AG04449 (cell line): ENCODE data around the gene KRTAP4-1.
"Not testable (repeated sequence)": the region's sequence is repeated elsewhere in the genome, so short reads cannot be mapped to it uniquely, and the experiment has no call there.

ENCODE experiments used
- CTCF ChIA-PET: fragments of 350-600 bp; formaldehyde crosslinking; extraction: SDS; loops from one replicate; lab custom pipeline; 2021; ENCODE audit warnings: antibody characterized with exemption; lab: Yijun Ruan, JAX
- POLR2A ChIA-PET: fragments of 400-600, 350-600 bp; formaldehyde crosslinking; extraction: SDS; loops from one replicate; lab custom pipeline; 2020; ENCODE audit warnings: antibody characterized with exemption, inconsistent platforms; lab: Yijun Ruan, JAX
- DNase-seq: peaks from one replicate; pipeline ENCODE4 v3.0.0-alpha.2; 2010; ENCODE audit warnings: low read depth, low spot score
- H3K4me3 ChIP-seq: 2 replicates; pipeline ENCODE4 v1.5.1; 2011; ENCODE audit warnings: low read depth, mild to moderate bottlenecking, control low read depth, low read length
- TF ChIP-seq, protein P1 (sequence below): IDR thresholded peaks from one replicate; pipeline ENCODE4 v1.5.1; 2011; ENCODE audit warnings: mild to moderate bottlenecking, moderate library complexity, low read length, control low read depth, inconsistent platforms; ENCODE audit not compliant: insufficient read depth; ENCODE audit errors: missing control alignments

KRTAP4-1 gene

DNA sequence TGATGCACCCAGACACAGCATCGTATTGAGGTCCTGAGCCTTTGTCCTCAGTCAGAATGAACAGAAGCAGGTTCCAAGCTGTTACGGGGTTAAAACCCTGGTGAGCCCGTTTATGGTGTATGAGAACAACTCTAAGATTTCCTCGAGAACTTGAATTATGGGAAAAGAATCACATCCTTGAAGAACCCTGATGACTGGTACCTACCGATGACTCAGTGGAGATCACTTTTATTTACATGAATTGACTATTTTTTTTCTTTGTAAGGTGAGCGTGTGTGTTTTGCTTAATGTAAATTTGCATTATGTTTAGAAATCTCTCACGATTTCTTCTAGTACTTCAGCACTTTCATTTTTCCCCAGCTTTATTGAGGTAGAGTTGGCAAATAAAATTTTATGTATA, 20.9 kb downstream of the KRTAP4-1 start:
- H3K4me3 ChIP-seq, result no peak overlapping the region
- TF ChIP-seq, protein P1, sequence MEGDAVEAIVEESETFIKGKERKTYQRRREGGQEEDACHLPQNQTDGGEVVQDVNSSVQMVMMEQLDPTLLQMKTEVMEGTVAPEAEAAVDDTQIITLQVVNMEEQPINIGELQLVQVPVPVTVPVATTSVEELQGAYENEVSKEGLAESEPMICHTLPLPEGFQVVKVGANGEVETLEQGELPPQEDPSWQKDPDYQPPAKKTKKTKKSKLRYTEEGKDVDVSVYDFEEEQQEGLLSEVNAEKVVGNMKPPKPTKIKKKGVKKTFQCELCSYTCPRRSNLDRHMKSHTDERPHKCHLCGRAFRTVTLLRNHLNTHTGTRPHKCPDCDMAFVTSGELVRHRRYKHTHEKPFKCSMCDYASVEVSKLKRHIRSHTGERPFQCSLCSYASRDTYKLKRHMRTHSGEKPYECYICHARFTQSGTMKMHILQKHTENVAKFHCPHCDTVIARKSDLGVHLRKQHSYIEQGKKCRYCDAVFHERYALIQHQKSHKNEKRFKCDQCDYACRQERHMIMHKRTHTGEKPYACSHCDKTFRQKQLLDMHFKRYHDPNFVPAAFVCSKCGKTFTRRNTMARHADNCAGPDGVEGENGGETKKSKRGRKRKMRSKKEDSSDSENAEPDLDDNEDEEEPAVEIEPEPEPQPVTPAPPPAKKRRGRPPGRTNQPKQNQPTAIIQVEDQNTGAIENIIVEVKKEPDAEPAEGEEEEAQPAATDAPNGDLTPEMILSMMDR, result no peak
- ChIA-PET POLR2A (no interaction called here), CTCF (no interaction called here)
- DNase-seq, result no peak

DNA sequence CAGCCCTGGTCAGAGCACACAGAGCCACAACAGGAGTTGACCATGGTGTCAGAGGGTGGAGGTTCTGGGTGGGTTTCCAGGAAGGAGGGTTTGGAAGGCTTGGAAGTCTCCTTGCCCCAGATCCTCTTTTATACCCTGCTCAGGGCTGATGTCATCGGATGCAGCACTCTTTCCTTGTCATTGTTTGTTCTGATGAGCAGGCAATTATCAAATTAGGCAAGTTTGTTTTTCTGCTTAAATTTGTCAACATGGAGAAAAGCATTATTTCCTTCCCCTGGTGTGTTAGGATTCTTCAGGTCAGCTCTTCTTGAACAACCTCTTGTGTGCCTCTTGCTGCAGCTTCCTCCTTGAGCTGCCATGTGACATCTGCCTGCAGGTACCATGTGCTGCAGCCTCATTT, 24.1 kb downstream of the KRTAP4-1 start, which contains the start of gene KRTAP4-4:
Gene KRTAP4-4, minus strand, starts transcription at position 101 of the 400 bp plus-strand sequence. Its CDS starts 57 bp downstream, at position 44.
- CTCF ChIA-PET, result no interaction called here
- no peak for DNase-seq
- H3K4me3 ChIP-seq, result no peak within 1 kb of the TSS
- TF ChIP-seq, protein P1, result no peak
- POLR2A ChIA-PET, result no interaction called here

DNA sequence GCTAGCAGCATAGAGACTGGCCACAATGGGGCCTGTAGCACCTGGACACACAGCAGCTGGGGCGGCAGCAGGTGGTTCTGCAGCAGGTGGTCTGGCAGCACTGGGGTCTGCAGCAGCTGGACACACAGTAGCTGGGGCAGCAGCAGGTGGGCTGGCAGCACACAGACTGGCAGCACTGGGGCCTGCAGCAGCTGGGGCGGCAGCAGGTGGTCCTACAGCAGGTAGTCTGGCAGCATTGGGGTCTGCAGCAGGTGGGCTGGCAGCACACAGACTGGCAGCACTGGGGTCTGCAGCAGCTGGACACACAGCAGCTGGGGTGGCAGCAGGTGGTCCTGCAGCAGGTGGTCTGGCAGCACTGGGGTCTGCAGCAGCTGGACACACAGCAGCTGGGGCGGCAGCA, 24.5 kb downstream of the KRTAP4-1 start:
- DNase-seq, POLR2A ChIA-PET, H3K4me3 ChIP-seq: not testable (repeated sequence)
- CTCF ChIA-PET, result interaction anchor here (1.2 to 1.3 kb wide), 2 partner anchors 13 to 25 kb away, joined by 4 read pairs; partner anchors contain the start of gene KRTAP4-1

DNA sequence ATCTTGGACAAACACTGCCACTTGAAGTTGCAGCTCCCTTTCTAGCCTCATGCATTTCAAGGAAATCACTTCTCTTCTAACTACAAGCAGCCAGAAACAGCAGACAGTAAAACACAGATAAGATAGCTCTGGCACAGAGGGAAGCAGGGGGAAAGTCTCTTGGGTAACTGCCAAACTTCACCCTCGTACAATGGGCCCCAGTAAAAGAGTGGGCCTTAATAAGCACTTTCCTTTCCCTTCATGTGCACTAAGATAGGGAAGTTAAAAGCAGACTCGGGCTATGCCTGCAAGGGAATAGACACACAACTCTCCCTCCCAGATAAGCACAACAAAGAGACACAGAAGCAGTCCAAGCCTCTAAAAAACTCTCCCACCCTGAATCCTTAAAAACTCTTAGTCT, 30.9 kb downstream of the KRTAP4-1 start:
- DNase-seq, result no peak
- no peak overlapping the region for H3K4me3 ChIP-seq
- TF ChIP-seq, protein P1, result no peak
- ChIA-PET POLR2A (no interaction called here), CTCF (no interaction called here)

DNA sequence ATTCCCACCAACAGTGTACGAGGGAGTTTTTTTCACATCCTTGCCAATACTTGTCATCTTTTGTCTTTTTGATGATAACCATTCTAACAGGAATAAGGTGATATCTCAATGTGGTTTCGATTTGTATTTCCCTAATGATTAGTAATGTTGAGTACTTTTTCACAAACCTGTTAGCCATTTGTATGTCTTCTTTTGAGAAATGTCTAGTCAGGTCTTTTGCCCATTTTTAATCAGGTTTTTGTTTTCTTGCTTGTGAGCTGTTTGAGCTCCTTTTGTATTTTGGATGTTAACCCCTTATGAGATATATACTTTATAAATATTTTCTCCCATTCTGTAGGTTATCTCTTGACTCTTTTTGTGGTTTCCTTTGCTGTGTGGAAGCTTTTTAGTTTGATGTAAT, 33.2 kb downstream of the KRTAP4-1 start:
- ChIA-PET POLR2A (no interaction called here), CTCF (no interaction called here)
- TF ChIP-seq, protein P1, result no peak
- no peak for DNase-seq
- H3K4me3 ChIP-seq, result no peak overlapping the region

DNA sequence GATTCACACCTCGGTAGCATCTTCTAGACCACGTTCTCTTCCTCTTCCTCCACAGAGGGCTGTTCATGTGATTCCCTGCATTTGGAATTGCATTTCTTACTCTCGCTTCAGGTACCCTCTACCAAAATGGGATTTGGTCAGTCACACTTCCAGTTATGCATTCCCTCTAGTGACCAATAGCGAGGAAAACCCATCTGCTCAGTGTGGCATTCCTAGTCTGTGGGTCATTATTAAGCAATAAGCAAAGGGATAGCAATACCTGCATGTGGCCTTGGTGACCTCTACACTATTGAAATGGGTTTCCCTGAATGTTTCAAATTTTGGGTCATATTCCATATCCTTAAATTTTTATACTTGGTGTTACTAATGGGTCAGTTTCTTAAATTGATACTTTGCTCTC, 34.7 kb downstream of the KRTAP4-1 start:
- POLR2A ChIA-PET, result no interaction called here
- H3K4me3 ChIP-seq, result no peak overlapping the region
- TF ChIP-seq, protein P1, result no peak
- CTCF ChIA-PET, result interaction anchor here (1.1 kb wide), 2 partner anchors 8 to 10 kb away, joined by 3 read pairs; no protein-coding TSS in a partner anchor
- no peak for DNase-seq

DNA sequence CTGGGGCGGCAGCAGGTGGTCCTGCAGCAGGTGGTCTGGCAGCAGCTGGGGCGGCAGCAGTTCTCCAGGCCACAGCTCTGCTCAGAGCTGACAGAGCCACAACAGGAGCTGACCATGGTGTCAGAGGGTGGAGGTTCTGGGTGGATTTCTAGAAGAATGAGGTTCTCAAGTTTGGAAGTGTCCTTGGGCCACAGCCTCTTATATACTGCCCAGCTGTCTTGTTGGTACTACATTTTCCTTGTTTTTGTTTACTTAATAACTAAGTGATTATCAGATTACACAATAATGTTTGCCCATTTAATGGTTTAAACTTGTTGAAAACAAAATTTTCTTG, 35.1 kb downstream of the KRTAP4-1 start, which contains the start of gene KRTAP4-5:
Gene KRTAP4-5, minus strand, starts transcription at position 174 of the 334 bp plus-strand sequence. Its CDS starts 58 bp downstream, at position 116.
- TF ChIP-seq, protein P1, result no peak
- H3K4me3 ChIP-seq, result no peak within 1 kb of the TSS
- ChIA-PET POLR2A (no interaction called here), CTCF (no interaction called here)
- DNase-seq, result no peak

DNA sequence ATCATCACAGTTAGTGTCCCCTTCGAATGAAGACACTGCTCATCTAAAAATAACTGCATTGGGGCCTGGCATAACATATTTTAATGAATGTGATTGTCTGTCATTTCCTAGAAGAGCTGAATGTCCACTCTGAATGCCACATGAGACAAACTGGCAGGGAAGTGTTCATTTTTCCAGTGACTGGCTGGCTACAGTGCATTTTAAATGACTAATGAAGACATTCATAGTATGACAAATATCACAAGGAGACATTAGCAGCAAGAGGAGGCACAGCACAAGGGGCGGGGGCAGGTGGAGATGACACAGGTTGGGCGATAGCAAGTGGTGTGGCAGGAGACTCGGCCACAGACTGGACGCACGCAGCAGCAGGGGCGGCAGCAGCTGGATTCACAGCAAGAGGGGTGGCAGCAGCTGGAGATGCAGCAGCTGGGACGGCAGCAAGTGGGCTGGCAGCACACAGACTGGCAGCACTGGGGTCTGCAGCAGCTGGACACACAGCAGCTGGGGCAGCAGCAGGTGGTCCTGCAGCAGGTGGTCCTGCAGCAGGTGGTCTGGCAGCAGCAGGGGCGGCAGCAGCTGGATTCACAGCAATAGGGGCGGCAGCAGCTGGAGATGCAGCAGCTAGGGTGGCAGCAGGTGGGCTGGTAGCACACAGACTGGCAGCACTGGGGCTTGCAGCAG, 35.6 kb downstream of the KRTAP4-1 start:
- DNase-seq, H3K4me3 ChIP-seq, POLR2A ChIA-PET: not testable (repeated sequence)
- CTCF ChIA-PET, result interaction anchor here (1.0 kb wide), 1 partner anchor 239 kb away, joined by 3 read pairs; no protein-coding TSS in a partner anchor
